ENCODE data around the gene RUVBL1.

GRCh38 chr3:128069271-128069670 lies 54.3 kb downstream of the RUVBL1 start:
- TF ChIP-seq, protein P1, sequence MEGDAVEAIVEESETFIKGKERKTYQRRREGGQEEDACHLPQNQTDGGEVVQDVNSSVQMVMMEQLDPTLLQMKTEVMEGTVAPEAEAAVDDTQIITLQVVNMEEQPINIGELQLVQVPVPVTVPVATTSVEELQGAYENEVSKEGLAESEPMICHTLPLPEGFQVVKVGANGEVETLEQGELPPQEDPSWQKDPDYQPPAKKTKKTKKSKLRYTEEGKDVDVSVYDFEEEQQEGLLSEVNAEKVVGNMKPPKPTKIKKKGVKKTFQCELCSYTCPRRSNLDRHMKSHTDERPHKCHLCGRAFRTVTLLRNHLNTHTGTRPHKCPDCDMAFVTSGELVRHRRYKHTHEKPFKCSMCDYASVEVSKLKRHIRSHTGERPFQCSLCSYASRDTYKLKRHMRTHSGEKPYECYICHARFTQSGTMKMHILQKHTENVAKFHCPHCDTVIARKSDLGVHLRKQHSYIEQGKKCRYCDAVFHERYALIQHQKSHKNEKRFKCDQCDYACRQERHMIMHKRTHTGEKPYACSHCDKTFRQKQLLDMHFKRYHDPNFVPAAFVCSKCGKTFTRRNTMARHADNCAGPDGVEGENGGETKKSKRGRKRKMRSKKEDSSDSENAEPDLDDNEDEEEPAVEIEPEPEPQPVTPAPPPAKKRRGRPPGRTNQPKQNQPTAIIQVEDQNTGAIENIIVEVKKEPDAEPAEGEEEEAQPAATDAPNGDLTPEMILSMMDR (IDR thresholded peaks at IDR 0.05 in 2 of 3, conservative IDR thresholded peaks at IDR 0.05 in 1 of 3; ENCODE audit: control insufficient read depth in 2 of 3, extremely low read depth in 1 of 3, insufficient read depth in 1 of 3, low read depth in 3 of 3, low read length in 3 of 3), result no peak
- no peak for TF ChIP-seq RAD21 (IDR thresholded peaks at IDR 0.05; ENCODE audit: insufficient read depth, low read depth, low read length)
- TF ChIP-seq KAT2A (conservative IDR thresholded peaks at IDR 0.05; ENCODE audit: control insufficient read depth, low read depth, low read length), result no peak
